ENCODE results near the gene SCGB2A2. TPM values are rescaled to one million over a fixed set of nuclear protein-coding genes. Genes with fewer than 3 reads are reported as not detected.

Gene SCGB2A2
- not detected for total RNA-seq

DNA sequence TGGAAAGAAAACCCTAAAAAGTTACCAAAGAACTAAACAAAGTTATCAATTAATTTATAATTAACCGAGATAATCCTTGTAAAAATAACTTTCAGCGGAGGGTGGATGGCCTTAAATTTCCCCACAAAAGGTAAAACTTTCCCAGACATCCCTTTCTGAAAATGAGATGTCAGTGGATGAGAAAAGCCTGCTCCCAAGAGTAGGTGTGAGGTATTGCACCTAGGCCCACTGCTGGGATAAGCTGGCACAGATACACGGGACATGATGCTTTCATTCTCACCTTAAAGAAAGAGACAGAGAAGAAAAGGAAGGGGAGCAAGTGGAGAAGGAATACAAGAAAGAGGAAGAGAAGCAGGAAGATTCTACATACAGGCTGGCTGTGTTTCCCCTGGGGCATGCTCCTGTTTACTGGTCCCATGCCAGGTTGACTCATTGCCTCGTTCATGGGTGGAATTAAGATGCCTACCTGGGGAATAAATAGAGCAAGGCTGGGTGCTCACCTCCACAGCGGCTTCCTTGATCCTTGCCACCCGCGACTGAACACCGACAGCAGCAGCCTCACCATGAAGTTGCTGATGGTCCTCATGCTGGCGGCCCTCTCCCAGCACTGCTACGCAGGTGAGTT lies at the start of gene SCGB2A2:
Gene SCGB2A2, plus strand, starts transcription at position 505 of the 625 bp plus-strand sequence. Its CDS starts 59 bp downstream, at position 564.
- DNase-seq (ENCODE audit: low spot score) = no peak
- peak; percentile 34 for ATAC-seq

DNA sequence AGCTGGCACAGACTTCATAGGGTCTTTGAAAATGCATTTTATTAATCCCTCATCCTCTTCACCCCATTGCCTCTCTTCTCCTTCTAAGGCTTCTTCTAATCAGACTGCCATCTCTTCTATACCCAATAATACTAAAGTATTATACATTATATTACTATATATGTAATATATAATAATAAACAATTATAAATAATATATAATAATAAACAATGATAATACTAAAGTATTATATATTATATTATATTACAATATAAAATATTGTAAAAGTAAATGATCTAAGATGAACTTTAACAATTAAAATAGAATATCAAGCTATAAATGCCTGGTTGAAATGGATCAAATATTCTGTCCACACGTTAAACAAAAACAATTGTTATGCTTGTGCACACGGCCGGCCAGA lies 48.5 kb upstream of the SCGB2A2 start:
- DNase-seq (ENCODE audit: low spot score) = no peak
- ATAC-seq = no peak

DNA sequence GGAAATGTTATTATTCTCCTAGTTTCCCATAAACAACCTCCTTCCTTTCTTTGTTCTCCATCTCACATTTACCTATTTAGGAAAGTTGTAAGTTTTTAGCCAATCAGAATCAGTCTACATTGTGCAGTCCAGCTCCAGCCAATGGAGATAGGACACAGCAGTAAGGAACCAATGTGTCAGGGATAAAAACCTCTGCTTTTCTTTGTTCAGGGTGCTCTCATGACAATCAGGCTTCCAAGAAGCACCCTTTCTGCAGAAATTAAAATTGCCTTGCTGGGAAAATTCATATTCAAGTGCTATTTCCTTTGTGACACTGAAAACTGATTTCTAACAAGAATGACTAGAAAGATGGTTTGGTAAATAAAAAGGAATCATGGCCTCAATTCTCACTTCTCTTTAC lies 46.9 kb upstream of the SCGB2A2 start:
- ATAC-seq (no peak), DNase-seq (ENCODE audit: low spot score) (no peak)

GRCh38 chr11:62233730-62234129 lies 36.2 kb upstream of the SCGB2A2 start:
- no peak for DNase-seq (ENCODE audit: low spot score)
- ATAC-seq = no peak

- no peak for ATAC-seq
- no peak for DNase-seq (ENCODE audit: low spot score)
These were observed 33.8 kb upstream of the SCGB2A2 start for GRCh38 chr11:62236187-62236586.

DNA sequence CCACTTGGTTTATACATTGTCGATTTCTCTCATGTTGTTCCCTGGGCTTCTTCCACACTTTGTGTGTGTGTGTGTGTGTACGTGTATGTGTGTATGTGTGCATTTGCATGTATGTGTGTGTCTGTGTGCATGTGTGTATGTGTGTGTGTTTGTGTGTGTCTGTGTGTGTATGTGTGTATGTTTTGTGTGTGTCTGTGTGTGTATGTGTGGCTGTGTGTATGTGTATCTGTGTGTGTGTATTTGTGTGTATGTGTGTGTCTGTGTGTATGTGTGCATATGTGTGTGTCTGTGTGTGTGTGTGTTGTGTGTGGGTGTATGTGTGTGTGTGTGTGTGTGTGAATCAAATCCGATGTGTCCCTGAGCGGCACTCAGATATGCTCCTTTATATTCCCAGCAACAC lies 32.5 kb upstream of the SCGB2A2 start:
- DNase-seq (ENCODE audit: low spot score) = no peak
- no peak for ATAC-seq

GRCh38 chr11:62238151-62238550 lies 31.8 kb upstream of the SCGB2A2 start:
- no peak for DNase-seq (ENCODE audit: low spot score)
- ATAC-seq = no peak

DNA sequence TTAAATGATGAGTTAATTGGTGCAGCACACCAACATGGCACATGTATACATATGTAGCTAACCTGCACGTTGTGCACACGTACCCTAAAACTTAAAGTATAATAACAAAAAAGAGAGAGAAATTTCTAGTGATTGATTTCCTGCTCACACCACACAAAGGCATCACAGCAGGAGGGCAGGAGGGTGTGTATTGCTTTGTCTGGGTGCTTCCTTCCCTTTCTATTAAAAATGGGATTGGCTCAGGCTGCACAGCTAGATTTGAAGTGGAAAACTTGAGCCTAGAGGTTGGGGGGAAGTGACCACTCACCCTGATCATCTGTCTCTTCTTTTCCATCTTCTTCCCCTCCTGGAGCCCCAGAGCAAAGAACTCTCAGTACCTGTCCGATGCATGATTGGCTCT lies 28.9 kb upstream of the SCGB2A2 start:
- ATAC-seq = no peak
- no peak for DNase-seq (ENCODE audit: low spot score)

- peak; percentile 13 for ATAC-seq
- DNase-seq (ENCODE audit: low spot score) = no peak
These were observed 27.9 kb upstream of the SCGB2A2 start, which contains the start of gene SCGB1D2 for GRCh38 chr11:62242021-62242420. Gene SCGB1D2 (plus strand): TSS chr11:62242239. CDS start chr11:62242308, 69 bp downstream.

DNA sequence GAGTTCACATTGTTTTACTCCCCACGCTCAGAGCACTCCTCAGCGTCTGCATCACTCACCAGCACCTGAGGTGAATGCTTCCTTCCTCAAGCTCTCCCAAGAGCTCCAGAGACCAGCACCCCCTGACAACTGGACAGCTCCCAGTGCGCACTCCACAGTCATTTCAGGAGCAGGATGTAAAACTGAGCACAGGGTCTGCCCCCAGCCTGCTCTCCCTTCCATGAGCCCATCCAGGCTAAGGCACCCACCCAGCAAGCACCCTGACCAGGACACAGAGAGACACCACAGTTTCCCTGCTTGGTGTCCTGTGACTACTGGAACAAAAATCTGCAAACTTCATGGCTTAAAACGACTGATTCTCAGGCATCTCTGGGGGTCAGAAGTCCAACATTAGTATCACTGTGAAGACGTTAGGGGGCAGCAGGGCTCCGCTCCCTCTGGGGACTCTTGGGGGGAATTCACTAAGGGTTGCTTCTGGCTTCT lies 24.6 kb upstream of the SCGB2A2 start:
- ATAC-seq (peak; percentile 48), DNase-seq (ENCODE audit: low spot score) (no peak)

- ATAC-seq (no peak), DNase-seq (ENCODE audit: low spot score) (no peak)
These were observed 18.3 kb upstream of the SCGB2A2 start for GRCh38 chr11:62251698-62252097.

- ATAC-seq = no peak
- no peak for DNase-seq (ENCODE audit: low spot score)
These were observed 15.9 kb upstream of the SCGB2A2 start for GRCh38 chr11:62253999-62254542.

DNA sequence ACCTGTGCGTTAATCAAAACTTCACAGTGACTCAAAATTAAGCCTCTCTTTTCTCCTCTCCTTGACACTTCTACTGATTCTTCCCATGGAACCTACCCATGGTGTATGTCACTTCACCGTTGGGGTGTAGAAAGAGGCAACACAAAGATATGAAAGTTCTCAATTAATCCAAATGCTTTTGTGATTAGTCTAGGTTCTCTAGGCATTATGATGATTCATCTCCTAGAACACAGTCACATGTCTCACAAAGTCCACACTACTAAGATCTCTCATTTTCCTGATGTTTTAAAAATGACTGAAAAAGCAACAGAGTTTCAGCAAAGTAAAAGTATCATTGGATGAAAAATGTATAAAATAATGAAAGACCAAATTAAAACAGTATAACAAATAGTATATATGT lies 13.7 kb upstream of the SCGB2A2 start:
- DNase-seq (ENCODE audit: low spot score) (no peak), ATAC-seq (no peak)

DNA sequence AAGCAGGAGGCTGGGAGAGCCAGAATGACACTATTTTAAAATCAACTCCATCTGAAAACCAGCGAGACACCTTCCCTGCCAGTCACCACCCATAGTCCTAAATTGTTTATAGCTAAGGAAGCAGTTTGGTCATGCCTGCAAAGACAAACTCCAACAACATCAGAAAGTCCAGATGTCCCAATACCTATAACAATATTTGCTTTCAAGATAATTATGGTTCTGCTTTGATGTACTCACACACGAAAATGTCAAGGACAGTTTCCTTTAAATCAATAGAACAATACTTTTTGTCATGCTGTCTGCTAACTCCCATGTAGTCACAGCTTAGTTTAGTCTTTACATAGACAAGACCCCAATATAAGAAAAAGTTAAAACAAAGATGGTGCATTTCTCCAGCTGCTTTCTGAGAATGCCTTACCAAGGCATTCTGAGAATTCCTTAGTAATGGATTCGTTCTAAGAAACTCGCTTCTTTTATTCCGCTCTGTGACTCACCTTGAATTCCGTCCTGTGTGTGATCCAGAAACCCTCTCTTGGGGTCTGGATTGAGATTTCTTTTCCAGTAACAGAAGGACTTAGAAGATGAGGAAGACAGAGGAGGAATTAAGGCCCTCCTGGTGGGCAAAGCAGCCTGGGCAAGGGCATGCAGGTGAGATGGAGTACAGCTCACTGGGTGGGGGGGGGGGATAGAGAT lies 9.6 kb upstream of the SCGB2A2 start:
- DNase-seq (ENCODE audit: low spot score) = no peak
- no peak for ATAC-seq

- ATAC-seq (no peak), DNase-seq (ENCODE audit: low spot score) (no peak)
These were observed 6.0 kb upstream of the SCGB2A2 start for GRCh38 chr11:62264004-62264403.

DNA sequence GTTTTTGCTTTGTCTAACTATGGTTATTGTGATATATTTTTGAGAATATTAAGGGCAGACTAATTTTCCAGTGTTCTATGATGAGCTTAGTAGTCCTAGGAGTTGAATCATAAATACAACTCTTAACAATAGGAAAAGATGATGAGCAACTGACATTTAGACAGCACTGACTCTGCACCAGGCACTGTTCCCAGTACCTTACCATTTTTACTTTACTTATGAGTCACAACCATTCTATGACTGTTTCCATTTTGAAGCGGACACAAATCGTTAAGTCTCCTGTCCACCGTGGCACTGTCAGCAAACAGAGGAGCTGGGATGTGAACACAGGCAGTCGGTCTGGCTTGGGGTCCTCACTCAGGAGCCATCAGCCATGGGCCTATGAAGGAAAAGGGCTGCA lies 3.4 kb upstream of the SCGB2A2 start:
- no peak for ATAC-seq
- no peak for DNase-seq (ENCODE audit: low spot score)

DNA sequence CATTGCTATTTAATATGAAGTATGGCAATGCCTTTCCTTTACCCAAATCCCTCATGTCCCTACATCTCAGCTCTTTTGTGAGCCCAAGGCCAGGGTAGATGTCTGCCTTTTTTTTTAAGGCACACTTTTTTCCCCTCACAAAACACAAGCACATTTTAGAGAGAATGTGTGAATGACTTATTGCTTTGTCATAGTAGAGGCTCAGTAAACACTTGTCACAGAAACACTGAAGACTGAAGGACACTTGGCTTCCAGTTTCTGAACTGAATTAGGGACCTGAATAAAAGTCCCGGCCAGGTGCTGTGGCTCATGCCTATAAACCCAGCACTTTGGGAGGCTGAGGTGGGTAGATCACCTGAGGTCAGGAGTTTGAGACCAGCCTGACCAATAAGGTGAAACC lies 2.9 kb upstream of the SCGB2A2 start:
- no peak for DNase-seq (ENCODE audit: low spot score)
- ATAC-seq = no peak

- DNase-seq (ENCODE audit: low spot score) = no peak
These were observed 2.4 kb upstream of the SCGB2A2 start for GRCh38 chr11:62267576-62267975.

DNA sequence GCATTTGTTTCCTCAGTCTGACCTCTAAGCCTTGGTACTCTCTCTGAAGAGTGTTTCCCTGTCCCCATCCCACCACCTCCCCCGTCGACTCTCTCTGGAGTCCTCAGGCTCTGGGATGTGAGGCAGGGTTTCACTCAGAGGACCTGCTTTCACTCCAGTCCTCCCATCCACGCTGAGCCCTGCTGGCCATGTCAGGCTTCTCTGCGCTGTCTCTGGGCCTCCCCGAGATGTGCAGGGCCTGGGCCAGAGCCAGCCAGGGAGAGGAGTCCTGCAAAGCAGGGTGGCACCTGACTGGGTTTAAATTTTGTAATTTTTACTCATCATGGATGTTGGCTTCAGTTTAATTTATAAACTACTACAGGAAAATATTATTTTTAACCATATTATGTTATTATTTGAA lies 3.3 kb downstream of the SCGB2A2 start:
- ATAC-seq = no peak
- DNase-seq (ENCODE audit: low spot score) = no peak

More at GRCh38 chr11:62267576-62267975, 2.4 kb upstream of the SCGB2A2 start:
- no peak for ATAC-seq

DNA sequence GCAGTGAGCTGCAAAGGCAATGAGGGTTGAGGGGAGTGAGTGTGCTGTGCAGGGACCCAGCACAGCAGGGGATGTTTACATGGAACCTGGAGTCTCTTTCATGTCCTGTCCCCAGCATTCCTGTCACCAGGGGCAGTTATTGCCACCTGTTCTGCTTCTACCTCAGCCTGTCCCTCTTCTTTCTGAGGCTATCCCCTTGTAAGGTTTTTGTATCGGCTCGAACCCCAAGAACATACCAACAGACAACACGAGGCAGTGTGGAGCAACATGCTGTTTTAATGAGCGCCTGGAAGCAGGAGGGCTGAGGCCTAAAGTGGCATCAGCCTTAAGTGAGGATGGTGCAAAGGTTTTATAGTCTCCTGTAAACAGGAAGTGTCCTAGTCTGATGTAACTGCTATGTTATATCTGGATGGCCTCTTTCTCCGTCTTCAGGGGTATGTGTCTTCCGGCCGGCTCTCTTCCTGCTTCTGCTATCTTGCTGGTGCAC lies 3.9 kb downstream of the SCGB2A2 start:
- DNase-seq (ENCODE audit: low spot score) (no peak), ATAC-seq (no peak)

DNA sequence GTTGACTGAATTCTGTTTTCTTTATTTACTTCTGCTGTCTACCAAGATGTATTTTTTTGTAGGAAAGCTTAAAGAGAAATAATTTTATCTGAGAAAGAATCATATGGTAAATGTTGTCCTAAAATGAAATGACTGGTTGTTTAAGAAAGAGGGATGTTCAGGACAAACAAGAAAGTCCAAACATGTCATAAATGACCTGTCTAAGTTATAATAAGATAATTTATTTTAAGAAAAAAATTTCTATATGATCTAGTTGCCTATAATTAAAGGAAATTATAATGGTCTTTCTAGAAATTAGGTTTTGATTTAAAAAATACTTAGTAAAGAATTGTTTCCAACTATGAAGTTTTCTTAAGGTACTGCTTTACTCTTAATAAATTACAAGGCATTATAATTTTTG lies 10.5 kb downstream of the SCGB2A2 start:
- no peak for ATAC-seq
- no peak for DNase-seq (ENCODE audit: low spot score)

DNA sequence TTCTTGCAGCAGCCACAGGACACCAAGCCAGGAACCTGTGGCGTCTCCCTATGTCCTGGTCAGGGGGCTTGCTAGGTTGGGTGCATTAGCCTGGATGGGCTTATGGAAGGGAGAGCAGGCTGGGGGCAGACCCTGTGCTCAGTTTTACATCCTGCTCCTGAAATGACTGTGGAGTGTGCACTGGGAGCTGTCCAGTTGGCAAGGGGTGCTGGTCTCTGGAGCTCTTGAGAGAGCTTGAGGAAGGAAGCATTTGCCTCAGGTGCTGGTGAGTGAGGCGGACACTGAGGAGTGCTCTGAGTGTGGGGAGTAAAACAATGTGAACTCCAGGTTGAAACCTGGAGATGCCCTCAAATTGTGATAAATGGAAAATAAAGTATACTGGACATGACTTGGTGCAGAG lies 25.5 kb downstream of the SCGB2A2 start:
- DNase-seq (ENCODE audit: low spot score) (no peak), ATAC-seq (peak; percentile 40)

Data from left lobe of liver (tissue), 2 donors.